K562 (cell line): ENCODE measurements around the gene LRRC10. TPM values are rescaled to one million over a fixed set of nuclear protein-coding genes. Genes with fewer than 3 reads are reported as not detected.
A peak's percentile ranks its signal among the peaks of the same experiment; 100 is the strongest.

Experiments
- ELF1 ChIP-seq: fragments of 200-800 bp; sonication (Bioruptor generic); IDR thresholded peaks from 2 replicates; pipeline ENCODE4 v1.6.1; 2016; ENCODE audit warnings: missing genetic modification characterization, missing compliant biosample characterization
- GTF2E2 ChIP-seq: fragments of 200-800 bp; sonication (Bioruptor generic); IDR thresholded peaks from 2 replicates; pipeline ENCODE4 v1.6.1; 2016; ENCODE audit warnings: missing genetic modification characterization, missing compliant biosample characterization
- HDAC2 ChIP-seq: fragments of 450-650 bp; IDR thresholded peaks from 2 replicates; pipeline ENCODE4 v1.6.1; 2016; ENCODE audit warnings: mild to moderate bottlenecking
- HEY1 ChIP-seq: fragments of 250-450 bp; sonication (Bioruptor Pico); IDR thresholded peaks from 2 replicates; pipeline ENCODE4 v1.5.0; 2020; ENCODE audit warnings: mild to moderate bottlenecking, moderate library complexity, borderline replicate concordance
- HNRNPL ChIP-seq: fragments of 200-400 bp; formaldehyde crosslinking; IDR thresholded peaks from 2 replicates; pipeline ENCODE4 v1.6.1; 2017; ENCODE audit warnings: low read depth, mild to moderate bottlenecking, low read length
- HNRNPLL ChIP-seq: fragments of 200-400 bp; formaldehyde crosslinking; IDR thresholded peaks from 2 replicates; pipeline ENCODE4 v1.6.1; 2017; ENCODE audit warnings: low read length, low read depth, mild to moderate bottlenecking; ENCODE audit not compliant: poor library complexity, severe bottlenecking
- HSF4 ChIP-seq: fragments of 250-450 bp; sonication (Bioruptor Pico); IDR thresholded peaks from 2 replicates; pipeline ENCODE4 v2.1.2; 2022; ENCODE audit warnings: mild to moderate bottlenecking, moderate library complexity, borderline replicate concordance
- MXD1 ChIP-seq: fragments of 250-450 bp; sonication (Bioruptor Pico); IDR thresholded peaks from 2 replicates; pipeline ENCODE4 v1.8.0; 2021; ENCODE audit warnings: borderline replicate concordance, mild to moderate bottlenecking, moderate library complexity; ENCODE audit not compliant: poor library complexity, severe bottlenecking
- RBFOX2 ChIP-seq: fragments of 200-400 bp; formaldehyde crosslinking; IDR thresholded peaks from 2 replicates; pipeline ENCODE4 v1.6.1; 2017; ENCODE audit warnings: low read depth, mild to moderate bottlenecking, low read length, moderate library complexity
- SAFB2 ChIP-seq: fragments of 200-400 bp; formaldehyde crosslinking; IDR thresholded peaks from 2 replicates; pipeline ENCODE4 v1.6.1; 2018; ENCODE audit warnings: borderline replicate concordance, low read length, low read depth, moderate library complexity; ENCODE audit not compliant: severe bottlenecking
- SIN3A ChIP-seq, 2 experiments: fragments of 150-350 bp in 1 of 2; IDR thresholded peaks; 2 replicates each; pipeline ENCODE4 v1.6.1; 2011 to 2016; ENCODE audit warnings: borderline replicate concordance in 2 of 2, low read depth in 2 of 2, low read length in 2 of 2, mild to moderate bottlenecking in 2 of 2, moderate library complexity in 2 of 2; ENCODE audit not compliant: control insufficient read depth in 1 of 2
- SMAD1 ChIP-seq: fragments of 150-350 bp; IDR thresholded peaks from 2 replicates; pipeline ENCODE4 v1.6.1; 2014; ENCODE audit warnings: low read length, low read depth; ENCODE audit not compliant: partially characterized antibody
- SMAD4 ChIP-seq: fragments of 250-450 bp; sonication (Bioruptor Pico); conservative IDR thresholded peaks from 2 replicates; pipeline ENCODE4 v1.8.0; 2021; ENCODE audit warnings: inconsistent platforms, mild to moderate bottlenecking, moderate library complexity
- XRCC5 ChIP-seq: fragments of 200-400 bp; formaldehyde crosslinking; IDR thresholded peaks from 2 replicates; pipeline ENCODE4 v1.6.1; 2017; ENCODE audit warnings: low read depth, mild to moderate bottlenecking, low read length
- ZNF124 ChIP-seq: sonication (generic); formaldehyde crosslinking; IDR thresholded peaks from 2 replicates; pipeline ENCODE4 v1.8.1; 2022; ENCODE audit warnings: missing genetic modification reagents
- ZNF232 ChIP-seq: sonication (generic); formaldehyde crosslinking; IDR thresholded peaks from 2 replicates; pipeline ENCODE4 v1.8.0; 2022; ENCODE audit warnings: mild to moderate bottlenecking, missing genetic modification reagents
- polyA plus RNA-seq, 8 experiments: library from polyadenylated mRNA; depleted of rRNA in 4 of 8; stranded (reverse) in 5 of 8; unstranded in 3 of 8; fragments of >200 nt; fragmentation: Nextera tagmentation in 2 of 8; fragmentation: Illumina TruSeq in 1 of 8; extraction: Ambion mirVana in 2 of 8; extraction: Trizol in 1 of 8; gene quantifications; 2 replicates each; pipeline versions ENCODE4 v1.2.1 to v1.2.3, GENCODE V29; 2011 to 2014; ENCODE audit warnings: inconsistent platforms in 1 of 8, missing spikeins in 1 of 8
- total RNA-seq, 7 experiments: library from RNA; depleted of rRNA in 6 of 7; stranded (reverse); fragments of >200 nt in 6 of 7; fragmentation: Illumina TruSeq in 2 of 7; extraction: Trizol in 2 of 7; gene quantifications; 2 replicates each; pipeline versions ENCODE4 v1.2.1 to v1.2.3, GENCODE V29; 2011 to 2021; ENCODE audit warnings: low replicate concordance in 1 of 7
- TF ChIP-seq, protein P1 (sequence below): IDR thresholded peaks from 2 replicates; pipeline ENCODE4 v1.6.1; 2014; ENCODE audit warnings: antibody characterized with exemption
- TF ChIP-seq, protein P2 (sequence below), 2 experiments: fragments of 450-650 bp in 1 of 2; IDR thresholded peaks; 2 replicates each; pipeline ENCODE4 v1.6.1; 2011 to 2017; ENCODE audit warnings: low read depth in 2 of 2, antibody characterized with exemption in 1 of 2, borderline replicate concordance in 1 of 2, low read length in 1 of 2, mild to moderate bottlenecking in 1 of 2, mixed read lengths in 1 of 2; ENCODE audit not compliant: control insufficient read depth in 1 of 2
- TF ChIP-seq, protein P3 (sequence below), 2 experiments: fragments of 450-650 bp; IDR thresholded peaks; 2 replicates each; pipeline ENCODE4 v1.6.1; 2016

Gene LRRC10
- total and polyA plus RNA-seq, 9 of the 15 experiments (the other 6 are each of a cell fraction or from before 2014, with no cell fraction given) = 0.09 TPM; not detected in 8

DNA sequence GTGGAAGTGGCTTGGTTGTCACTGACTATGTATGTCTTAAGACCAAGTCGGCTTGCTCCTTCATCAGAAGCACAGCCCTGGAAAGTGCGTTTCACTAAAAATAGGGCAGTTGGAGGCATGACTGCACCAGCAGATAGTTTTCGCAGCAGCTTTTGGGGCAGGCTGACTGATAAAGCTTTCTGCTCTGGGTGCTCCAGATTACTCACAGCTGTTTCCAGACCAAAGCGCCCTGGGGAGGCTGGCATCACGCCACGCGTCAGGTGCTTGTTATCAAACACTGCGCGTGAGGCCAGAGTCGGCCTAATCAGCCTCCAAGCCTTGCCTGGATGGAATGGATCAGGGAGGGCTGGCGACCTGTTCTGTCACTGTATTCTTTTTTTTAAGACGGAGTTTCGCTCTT lies 13.3 kb upstream of the LRRC10 start (continued):
- TF ChIP-seq ELF1 (no peak), HNRNPL (no peak), HEY1 (CRISPR knock-in tag) (no peak; the same call in 1 of the 2 replicates), GTF2E2 (tag) (no peak), SMAD1 (peak; percentile 91), ZNF124 (CRISPR knock-in tag) (no peak), SIN3A (IDR thresholded peaks at IDR 0.05; ENCODE audit: borderline replicate concordance in 2 of 2, control insufficient read depth in 1 of 2, low read depth in 2 of 2, low read length in 2 of 2) (peak in 1 of 2 experiments; percentile 52; a peak in 2 of 4 replicates), XRCC5 (peak; percentile 46; the same call in 1 of the 2 replicates), SAFB2 (no peak), HNRNPLL (peak; percentile 90), ZNF232 (no peak), HSF4 (CRISPR knock-in tag) (no peak), SMAD4 (peak; percentile 99), HDAC2 (peak; percentile 96), RBFOX2 (no peak), MXD1 (peak; percentile 9)
- TF ChIP-seq, protein P1, sequence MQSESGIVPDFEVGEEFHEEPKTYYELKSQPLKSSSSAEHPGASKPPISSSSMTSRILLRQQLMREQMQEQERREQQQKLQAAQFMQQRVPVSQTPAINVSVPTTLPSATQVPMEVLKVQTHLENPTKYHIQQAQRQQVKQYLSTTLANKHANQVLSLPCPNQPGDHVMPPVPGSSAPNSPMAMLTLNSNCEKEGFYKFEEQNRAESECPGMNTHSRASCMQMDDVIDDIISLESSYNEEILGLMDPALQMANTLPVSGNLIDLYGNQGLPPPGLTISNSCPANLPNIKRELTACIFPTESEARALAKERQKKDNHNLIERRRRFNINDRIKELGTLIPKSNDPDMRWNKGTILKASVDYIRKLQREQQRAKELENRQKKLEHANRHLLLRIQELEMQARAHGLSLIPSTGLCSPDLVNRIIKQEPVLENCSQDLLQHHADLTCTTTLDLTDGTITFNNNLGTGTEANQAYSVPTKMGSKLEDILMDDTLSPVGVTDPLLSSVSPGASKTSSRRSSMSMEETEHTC = peak; percentile 99
- TF ChIP-seq, protein P2, sequence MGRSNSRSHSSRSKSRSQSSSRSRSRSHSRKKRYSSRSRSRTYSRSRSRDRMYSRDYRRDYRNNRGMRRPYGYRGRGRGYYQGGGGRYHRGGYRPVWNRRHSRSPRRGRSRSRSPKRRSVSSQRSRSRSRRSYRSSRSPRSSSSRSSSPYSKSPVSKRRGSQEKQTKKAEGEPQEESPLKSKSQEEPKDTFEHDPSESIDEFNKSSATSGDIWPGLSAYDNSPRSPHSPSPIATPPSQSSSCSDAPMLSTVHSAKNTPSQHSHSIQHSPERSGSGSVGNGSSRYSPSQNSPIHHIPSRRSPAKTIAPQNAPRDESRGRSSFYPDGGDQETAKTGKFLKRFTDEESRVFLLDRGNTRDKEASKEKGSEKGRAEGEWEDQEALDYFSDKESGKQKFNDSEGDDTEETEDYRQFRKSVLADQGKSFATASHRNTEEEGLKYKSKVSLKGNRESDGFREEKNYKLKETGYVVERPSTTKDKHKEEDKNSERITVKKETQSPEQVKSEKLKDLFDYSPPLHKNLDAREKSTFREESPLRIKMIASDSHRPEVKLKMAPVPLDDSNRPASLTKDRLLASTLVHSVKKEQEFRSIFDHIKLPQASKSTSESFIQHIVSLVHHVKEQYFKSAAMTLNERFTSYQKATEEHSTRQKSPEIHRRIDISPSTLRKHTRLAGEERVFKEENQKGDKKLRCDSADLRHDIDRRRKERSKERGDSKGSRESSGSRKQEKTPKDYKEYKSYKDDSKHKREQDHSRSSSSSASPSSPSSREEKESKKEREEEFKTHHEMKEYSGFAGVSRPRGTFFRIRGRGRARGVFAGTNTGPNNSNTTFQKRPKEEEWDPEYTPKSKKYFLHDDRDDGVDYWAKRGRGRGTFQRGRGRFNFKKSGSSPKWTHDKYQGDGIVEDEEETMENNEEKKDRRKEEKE (IDR thresholded peaks at IDR 0.05; ENCODE audit: borderline replicate concordance in 1 of 2, control insufficient read depth in 1 of 2, low read depth in 2 of 2, low read length in 1 of 2) = peak in 1 of 2 experiments; percentile 82; a peak in 1 of 4 replicates
- TF ChIP-seq, protein P3, sequence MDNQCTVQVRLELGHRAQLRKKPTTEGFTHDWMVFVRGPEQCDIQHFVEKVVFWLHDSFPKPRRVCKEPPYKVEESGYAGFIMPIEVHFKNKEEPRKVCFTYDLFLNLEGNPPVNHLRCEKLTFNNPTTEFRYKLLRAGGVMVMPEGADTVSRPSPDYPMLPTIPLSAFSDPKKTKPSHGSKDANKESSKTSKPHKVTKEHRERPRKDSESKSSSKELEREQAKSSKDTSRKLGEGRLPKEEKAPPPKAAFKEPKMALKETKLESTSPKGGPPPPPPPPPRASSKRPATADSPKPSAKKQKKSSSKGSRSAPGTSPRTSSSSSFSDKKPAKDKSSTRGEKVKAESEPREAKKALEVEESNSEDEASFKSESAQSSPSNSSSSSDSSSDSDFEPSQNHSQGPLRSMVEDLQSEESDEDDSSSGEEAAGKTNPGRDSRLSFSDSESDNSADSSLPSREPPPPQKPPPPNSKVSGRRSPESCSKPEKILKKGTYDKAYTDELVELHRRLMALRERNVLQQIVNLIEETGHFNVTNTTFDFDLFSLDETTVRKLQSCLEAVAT (IDR thresholded peaks at IDR 0.05) = peak; percentile 40 to 65; a peak in 2 of 4 replicates
